Non-pigmented ciliary epithelial cell (primary cell): ENCODE results near the gene ARV1.
"Not testable (repeated sequence)": the region's sequence is repeated elsewhere in the genome, so short reads cannot be mapped to it uniquely, and the experiment has no call there.

ENCODE experiments used
- DNase-seq: peaks from one replicate; pipeline ENCODE4 v3.0.0-alpha.2; 2010; ENCODE audit warnings: low read depth

ARV1 gene

GRCh38 chr1:231044588-231044987 is 65.7 kb downstream of the ARV1 start:
- DNase-seq = no peak

- DNase-seq = no peak
Measured at GRCh38 chr1:231045286-231045685, 66.4 kb downstream of the ARV1 start.

- not testable (repeated sequence) for DNase-seq
Measured at GRCh38 chr1:231045921-231046729, 67.2 kb downstream of the ARV1 start.

- no peak for DNase-seq
Measured at GRCh38 chr1:231046730-231047395, 68.0 kb downstream of the ARV1 start.

GRCh38 chr1:231047529-231047928 is 68.6 kb downstream of the ARV1 start:
- DNase-seq = not testable (repeated sequence)

- DNase-seq = not testable (repeated sequence)
Measured at GRCh38 chr1:231048419-231048818, 69.5 kb downstream of the ARV1 start.

- no peak for DNase-seq
Measured at GRCh38 chr1:231049121-231049979, 70.5 kb downstream of the ARV1 start.
